ENCODE measurements around the gene SLC25A24.
"Not testable (repeated sequence)": the region's sequence is repeated elsewhere in the genome, so short reads cannot be mapped to it uniquely, and the experiment has no call there.

The SLC25A24 gene

DNA sequence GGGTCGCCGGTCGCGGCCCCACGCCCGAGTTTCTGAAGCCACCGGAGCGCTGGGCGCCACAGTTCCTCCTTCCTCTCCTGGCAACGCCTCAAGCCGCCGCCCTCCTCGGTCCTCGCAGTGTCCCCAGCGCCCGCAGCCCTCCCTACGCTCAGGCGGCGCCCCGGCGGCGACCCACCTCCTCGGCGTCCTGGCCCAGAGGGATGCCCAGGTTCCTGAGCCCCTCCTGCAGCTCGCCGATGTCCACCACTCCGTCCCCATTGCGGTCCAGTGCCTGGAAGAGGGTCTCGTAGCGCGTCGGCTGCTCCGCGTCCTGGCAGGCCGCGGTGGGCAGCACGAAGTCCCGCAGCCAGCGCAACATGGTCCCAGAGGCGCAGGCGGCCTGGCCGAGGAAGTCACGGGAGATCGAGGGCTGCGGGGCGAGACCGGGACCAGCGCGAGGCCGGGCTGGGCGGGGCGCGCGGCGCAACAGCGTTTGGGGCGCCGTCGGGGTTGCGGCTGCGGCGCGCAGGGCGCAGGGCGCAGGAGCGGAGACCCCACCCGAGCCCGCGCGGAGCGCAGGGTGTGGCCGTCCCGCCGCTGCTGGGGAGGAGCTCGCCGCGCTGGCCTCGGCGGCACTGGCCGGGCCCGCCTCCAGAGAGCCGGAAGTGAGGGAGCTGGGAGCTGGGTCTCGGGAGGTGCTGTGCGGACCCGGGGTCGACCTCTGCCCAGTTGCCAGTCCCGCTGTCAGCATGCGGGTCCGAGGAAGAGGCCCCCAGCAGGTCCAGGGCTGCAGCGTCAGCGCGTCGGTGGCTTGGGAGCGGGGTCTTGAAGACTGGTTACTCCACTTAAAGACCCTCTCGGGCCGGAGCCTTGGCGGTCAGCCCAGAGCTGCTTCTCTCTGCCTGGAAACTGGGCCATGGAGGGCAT, at the start of gene SLC25A24:
SLC25A24 (minus strand) TSS at position 563 of the 906 bp plus-strand sequence; CDS start at position 358, 205 bp downstream.
- DNase-seq (ENCODE audit: low spot score) = peak; percentile 94

DNA sequence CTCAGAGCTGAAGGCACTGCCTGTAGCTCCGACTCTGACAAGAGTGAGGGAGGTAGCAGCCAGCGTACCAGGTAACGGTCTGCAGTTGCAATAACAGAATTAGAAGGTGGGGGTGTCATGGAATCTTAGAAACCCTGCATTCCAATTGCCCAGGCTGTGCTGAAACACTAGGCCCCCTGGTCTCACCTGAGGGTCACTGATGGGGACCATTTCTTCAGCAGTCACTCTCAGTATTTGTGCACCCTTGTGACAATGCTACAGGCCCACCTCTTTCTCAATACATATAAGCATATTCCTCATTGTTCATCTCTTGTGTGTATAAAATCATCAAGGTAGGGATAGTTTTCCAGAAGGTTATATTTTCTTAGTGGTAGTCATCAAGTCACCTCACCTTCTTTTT, 43.8 kb upstream of the SLC25A24 start, which contains the start of gene NBPF4:
NBPF4 (minus strand) TSS at position 101 of the 400 bp plus-strand sequence. CDS start 315 bp downstream, outside the sequence.
- DNase-seq (ENCODE audit: low spot score) = not testable (repeated sequence)

- not testable (repeated sequence) for DNase-seq (ENCODE audit: low spot score)
These were observed 39.3 kb upstream of the SLC25A24 start for GRCh38 chr1:108239426-108239825.

DNA sequence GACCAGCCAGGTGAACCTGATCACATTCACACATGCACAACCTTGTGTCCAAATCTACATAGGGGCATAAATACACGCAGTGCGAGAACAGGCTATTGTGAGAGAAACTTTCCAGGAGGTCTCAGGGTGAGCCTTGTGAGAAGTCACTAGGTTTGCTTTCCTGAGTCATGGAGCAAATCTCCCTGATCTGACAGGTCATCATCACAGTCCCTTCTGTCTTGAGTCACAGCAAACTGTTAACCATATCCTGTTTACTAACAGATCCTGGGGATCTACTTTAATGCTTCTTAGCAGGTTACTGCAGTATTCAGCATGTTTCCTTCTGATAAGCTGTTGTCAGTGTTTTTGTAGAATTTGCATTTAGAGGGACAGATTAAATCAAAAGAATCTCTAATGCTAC, 35.2 kb upstream of the SLC25A24 start:
- not testable (repeated sequence) for DNase-seq (ENCODE audit: low spot score)

- not testable (repeated sequence) for DNase-seq (ENCODE audit: low spot score)
These were observed 32.0 kb upstream of the SLC25A24 start for GRCh38 chr1:108232183-108232582.

DNA sequence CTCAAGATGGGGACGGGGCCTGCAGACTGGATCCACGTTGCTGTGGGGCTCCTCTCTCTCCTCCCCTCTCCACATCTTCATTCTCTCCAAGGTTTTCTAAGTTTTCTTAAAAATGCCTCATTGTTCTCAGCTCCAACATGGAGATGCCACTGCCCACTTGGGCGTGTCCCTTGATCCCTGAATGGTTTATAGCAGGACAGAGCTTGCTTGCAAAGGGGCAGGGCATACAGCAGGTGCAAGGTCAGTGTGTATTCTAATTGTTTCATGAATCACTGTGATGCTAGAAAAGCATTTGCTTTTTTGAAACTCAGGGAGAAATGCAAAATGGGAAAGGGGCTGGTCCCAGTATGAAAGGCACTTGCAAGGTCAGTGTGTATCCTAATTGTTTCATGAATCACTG, 29.8 kb upstream of the SLC25A24 start:
- not testable (repeated sequence) for DNase-seq (ENCODE audit: low spot score)

- not testable (repeated sequence) for DNase-seq (ENCODE audit: low spot score)
These were observed 27.6 kb upstream of the SLC25A24 start for GRCh38 chr1:108227772-108228171.

DNA sequence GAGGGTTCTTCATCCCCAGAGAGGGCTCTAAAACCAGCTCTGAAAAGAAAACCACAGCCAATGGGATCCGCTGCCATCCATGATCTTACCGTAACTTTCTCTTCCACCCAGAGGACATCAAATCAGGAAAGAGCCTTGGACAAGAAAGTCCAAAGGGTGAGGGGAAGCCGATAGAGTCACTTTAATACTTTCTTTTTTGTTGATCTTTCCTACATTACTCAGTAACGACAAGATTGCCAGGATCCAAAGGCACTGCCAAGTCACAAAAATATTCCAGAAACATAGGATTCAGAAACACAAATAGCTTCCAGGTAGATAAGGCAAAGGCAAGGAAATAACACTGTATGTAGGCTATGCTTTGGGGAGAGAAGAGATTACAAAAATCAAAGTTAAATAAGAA, 26.7 kb upstream of the SLC25A24 start:
- not testable (repeated sequence) for DNase-seq (ENCODE audit: low spot score)

GRCh38 chr1:108223226-108223625, 23.1 kb upstream of the SLC25A24 start:
- DNase-seq (ENCODE audit: low spot score) = not testable (repeated sequence)

- not testable (repeated sequence) for DNase-seq (ENCODE audit: low spot score)
These were observed 17.5 kb upstream of the SLC25A24 start for GRCh38 chr1:108217515-108218174.

DNA sequence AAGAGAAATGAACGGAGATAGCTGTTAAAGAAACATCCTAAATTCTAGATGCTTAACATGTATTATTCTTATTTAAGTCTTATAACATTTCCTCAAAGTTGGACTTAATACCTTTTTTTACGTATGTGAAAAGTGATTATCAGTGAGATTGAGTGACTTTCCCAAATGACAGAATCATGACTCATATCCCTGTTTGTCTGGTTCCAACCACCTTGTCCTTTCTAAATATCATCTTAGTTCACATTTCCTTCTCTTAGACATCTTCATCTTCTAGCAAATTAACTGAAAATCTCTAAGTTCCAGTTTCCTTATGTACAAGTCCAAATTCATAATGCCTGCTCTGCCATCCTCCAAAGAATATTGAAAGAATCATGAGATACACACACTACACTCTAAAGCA, 16.9 kb upstream of the SLC25A24 start:
- DNase-seq (ENCODE audit: low spot score) = not testable (repeated sequence)

GRCh38 chr1:108216028-108216890, 16.1 kb upstream of the SLC25A24 start:
- not testable (repeated sequence) for DNase-seq (ENCODE audit: low spot score)

- not testable (repeated sequence) for DNase-seq (ENCODE audit: low spot score)
These were observed 14.7 kb upstream of the SLC25A24 start for GRCh38 chr1:108214641-108215465.

DNA sequence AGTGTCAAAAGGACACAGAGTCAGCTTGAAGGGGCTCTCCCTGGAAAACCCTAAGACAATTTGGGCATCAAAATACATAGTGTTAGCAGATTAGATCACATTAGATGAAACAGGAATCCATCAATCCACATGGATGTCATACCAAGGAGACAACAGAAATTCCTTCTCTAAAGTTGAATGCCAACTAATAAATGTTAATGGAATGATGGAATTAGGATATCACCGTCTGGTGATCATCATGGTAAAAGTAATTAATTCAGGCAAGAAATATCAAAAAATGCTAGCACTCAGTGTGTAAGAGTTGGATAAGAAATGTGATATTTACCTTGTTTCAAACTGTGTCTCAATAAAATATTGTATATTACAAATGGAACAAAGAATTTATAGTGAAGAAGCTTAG, 10.9 kb upstream of the SLC25A24 start:
- DNase-seq (ENCODE audit: low spot score) = no peak

- no peak for DNase-seq (ENCODE audit: low spot score)
These were observed 9.4 kb upstream of the SLC25A24 start for GRCh38 chr1:108209456-108210108.

- DNase-seq (ENCODE audit: low spot score) = no peak
These were observed 8.7 kb upstream of the SLC25A24 start for GRCh38 chr1:108208724-108209446.

- DNase-seq (ENCODE audit: low spot score) = not testable (repeated sequence)
These were observed 3.4 kb upstream of the SLC25A24 start for GRCh38 chr1:108203582-108203981.

DNA sequence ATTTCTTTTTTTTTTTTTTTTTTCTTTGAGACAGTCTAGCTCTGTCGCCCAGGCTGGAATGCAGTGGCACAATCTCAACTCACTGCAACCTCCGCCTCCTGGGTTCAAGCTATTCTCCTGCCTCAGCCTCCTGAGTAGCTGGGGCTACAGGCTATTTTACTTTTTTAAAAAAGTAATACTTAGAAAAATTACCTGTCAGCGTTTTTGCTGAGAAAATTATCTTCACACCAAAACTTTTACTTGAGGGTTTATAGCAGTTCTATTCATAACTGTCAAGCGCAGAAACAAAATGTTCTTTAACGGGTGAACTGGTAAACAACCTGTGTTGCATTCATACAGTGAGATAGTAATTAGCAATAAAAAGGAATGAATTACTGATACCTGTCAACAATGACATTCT, 1.5 kb upstream of the SLC25A24 start:
- no peak for DNase-seq (ENCODE audit: low spot score)

GRCh38 chr1:108200687-108201051, 526 bp upstream of the SLC25A24 start:
- peak; percentile 33 for DNase-seq (ENCODE audit: low spot score)

GRCh38 chr1:108199201-108199691, 897 bp downstream of the SLC25A24 start:
- peak; percentile 44 for DNase-seq (ENCODE audit: low spot score)

Data from iPS-NIHi11 (cell line).